Hematopoietic multipotent progenitor cell treated with erythropoietin and hydrocortisone succinate and interleukin-3 and kit ligand, for 4 days (in vitro differentiated cells): ENCODE results near the gene E2F1.
A peak's percentile ranks its signal among the peaks of the same experiment; 100 is the strongest.

ENCODE experiments used
- DNase-seq: peaks from one replicate; pipeline ENCODE4 v3.0.0-alpha.2; 2015

Gene E2F1

GRCh38 chr20:33686100-33686983, at the start of gene E2F1:
Gene E2F1 (minus strand): TSS chr20:33686385. CDS start chr20:33686264, 121 bp downstream.
- peak; percentile 98 for DNase-seq

GRCh38 chr20:33733654-33734576, 47.7 kb upstream of the E2F1 start:
- DNase-seq, result peak; percentile 71

- no peak for DNase-seq
Measured at GRCh38 chr20:33732166-33732970, 46.2 kb upstream of the E2F1 start.

GRCh38 chr20:33731693-33732165, 45.5 kb upstream of the E2F1 start, which contains the start of gene ZNF341:
Gene ZNF341 (plus strand): TSS chr20:33731996. CDS start chr20:33732022, 26 bp downstream.
- DNase-seq, result peak; percentile 96

- no peak for DNase-seq
Measured at GRCh38 chr20:33730946-33731692, 44.9 kb upstream of the E2F1 start.

- DNase-seq, result no peak
Measured at GRCh38 chr20:33729101-33729500, 42.9 kb upstream of the E2F1 start.

GRCh38 chr20:33728463-33728862, 42.3 kb upstream of the E2F1 start:
- DNase-seq, result no peak

GRCh38 chr20:33727806-33728205, 41.6 kb upstream of the E2F1 start:
- no peak for DNase-seq

- no peak for DNase-seq
Measured at GRCh38 chr20:33727115-33727479, 40.9 kb upstream of the E2F1 start.

GRCh38 chr20:33725607-33726264, 39.6 kb upstream of the E2F1 start:
- DNase-seq, result no peak

- DNase-seq, result no peak
Measured at GRCh38 chr20:33724439-33725094, 38.4 kb upstream of the E2F1 start.

- DNase-seq, result no peak
Measured at GRCh38 chr20:33721391-33722140, 35.4 kb upstream of the E2F1 start.

- peak; percentile 98 for DNase-seq
Measured at GRCh38 chr20:33719989-33720709, 34.0 kb upstream of the E2F1 start, which contains the start of gene PXMP4. Gene PXMP4 (minus strand): TSS chr20:33720310. CDS start chr20:33720207, 103 bp downstream.

GRCh38 chr20:33719277-33719988, 33.2 kb upstream of the E2F1 start:
- DNase-seq, result peak; percentile 35

GRCh38 chr20:33716498-33716897, 30.3 kb upstream of the E2F1 start:
- no peak for DNase-seq

GRCh38 chr20:33713865-33714367, 27.7 kb upstream of the E2F1 start:
- no peak for DNase-seq

- DNase-seq, result no peak
Measured at GRCh38 chr20:33711446-33711738, 25.2 kb upstream of the E2F1 start.

GRCh38 chr20:33710681-33711445, 24.7 kb upstream of the E2F1 start:
- no peak for DNase-seq
